Bronchial epithelial cell (primary cell): ENCODE measurements around the gene AUTS2. TPM values are rescaled to one million over a fixed set of nuclear protein-coding genes. Genes with fewer than 3 reads are reported as not detected.

ENCODE experiments used
- DNase-seq: peaks from one replicate; pipeline ENCODE4 v3.0.0-alpha.2; 2010; ENCODE audit warnings: low read depth
- FAIRE-seq: peaks from 2 replicates; lab custom pipeline; 2011; peaks lifted over from hg19 to GRCh38; lab: Jason Lieb, UNC
- H3K27me3 ChIP-seq: 2 replicates; pipeline ENCODE4 v1.5.1; 2011; ENCODE audit warnings: low read length; ENCODE audit not compliant: control insufficient read depth, insufficient read depth
- H3K36me3 ChIP-seq: 2 replicates; pipeline ENCODE4 v1.5.1; 2011; ENCODE audit warnings: low read length; ENCODE audit not compliant: control insufficient read depth, insufficient read depth
- H3K4me3 ChIP-seq: 2 replicates; pipeline ENCODE4 v1.5.1; 2011; ENCODE audit warnings: mild to moderate bottlenecking, low read depth, low read length, control low read depth
- total RNA-seq: library from RNA; depleted of rRNA; stranded (reverse); fragments of >200 nt; gene quantifications from 2 replicates; pipeline ENCODE4 v1.2.1, GENCODE V29; 2014
- TF ChIP-seq, protein P1 (sequence below): IDR thresholded peaks from 2 replicates; pipeline ENCODE4 v1.5.1; 2011; ENCODE audit warnings: mild to moderate bottlenecking, moderate library complexity, low read length, control low read depth, inconsistent platforms; ENCODE audit not compliant: insufficient read depth, severe bottlenecking

AUTS2 gene
- total RNA-seq, 1 donor from 2014 or later: 9.5 TPM

DNA sequence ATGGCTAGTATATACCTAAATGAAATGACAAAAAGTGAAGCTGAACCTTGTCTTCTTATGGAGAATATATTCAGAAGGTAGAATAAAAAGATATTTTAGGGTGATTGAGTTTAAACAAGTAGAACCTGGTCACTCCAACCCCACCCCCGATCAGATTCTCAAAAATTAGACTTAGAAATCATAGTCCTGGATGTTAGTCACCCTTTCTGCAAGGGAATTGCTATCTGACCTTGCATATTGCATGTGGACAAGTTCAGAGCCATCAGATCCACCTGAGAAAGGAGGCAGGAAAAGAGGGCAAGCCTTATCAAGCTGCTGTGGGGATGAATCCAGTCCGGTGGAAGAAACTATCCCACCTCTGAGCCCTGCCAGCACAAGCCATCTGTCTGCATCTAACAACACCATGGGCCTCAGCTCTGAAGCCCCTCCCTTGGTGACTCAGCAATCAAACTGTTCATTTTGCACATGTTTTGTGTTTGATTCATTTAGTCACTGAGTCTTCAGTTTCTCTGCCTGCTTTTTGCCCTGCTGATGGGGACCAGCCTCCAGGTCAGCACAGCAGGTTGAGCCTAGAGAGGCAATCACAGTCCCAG, 727.3 kb downstream of the AUTS2 start:
- peak; percentile 92 for DNase-seq
- Histone ChIP-seq H3K4me3 (no peak overlapping the region), H3K27me3 (no peaks in the 10 kb centered on the region), H3K36me3 (no peaks in the 10 kb centered on the region)
- TF ChIP-seq, protein P1, sequence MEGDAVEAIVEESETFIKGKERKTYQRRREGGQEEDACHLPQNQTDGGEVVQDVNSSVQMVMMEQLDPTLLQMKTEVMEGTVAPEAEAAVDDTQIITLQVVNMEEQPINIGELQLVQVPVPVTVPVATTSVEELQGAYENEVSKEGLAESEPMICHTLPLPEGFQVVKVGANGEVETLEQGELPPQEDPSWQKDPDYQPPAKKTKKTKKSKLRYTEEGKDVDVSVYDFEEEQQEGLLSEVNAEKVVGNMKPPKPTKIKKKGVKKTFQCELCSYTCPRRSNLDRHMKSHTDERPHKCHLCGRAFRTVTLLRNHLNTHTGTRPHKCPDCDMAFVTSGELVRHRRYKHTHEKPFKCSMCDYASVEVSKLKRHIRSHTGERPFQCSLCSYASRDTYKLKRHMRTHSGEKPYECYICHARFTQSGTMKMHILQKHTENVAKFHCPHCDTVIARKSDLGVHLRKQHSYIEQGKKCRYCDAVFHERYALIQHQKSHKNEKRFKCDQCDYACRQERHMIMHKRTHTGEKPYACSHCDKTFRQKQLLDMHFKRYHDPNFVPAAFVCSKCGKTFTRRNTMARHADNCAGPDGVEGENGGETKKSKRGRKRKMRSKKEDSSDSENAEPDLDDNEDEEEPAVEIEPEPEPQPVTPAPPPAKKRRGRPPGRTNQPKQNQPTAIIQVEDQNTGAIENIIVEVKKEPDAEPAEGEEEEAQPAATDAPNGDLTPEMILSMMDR: no peak
- FAIRE-seq: peak; percentile 76

DNA sequence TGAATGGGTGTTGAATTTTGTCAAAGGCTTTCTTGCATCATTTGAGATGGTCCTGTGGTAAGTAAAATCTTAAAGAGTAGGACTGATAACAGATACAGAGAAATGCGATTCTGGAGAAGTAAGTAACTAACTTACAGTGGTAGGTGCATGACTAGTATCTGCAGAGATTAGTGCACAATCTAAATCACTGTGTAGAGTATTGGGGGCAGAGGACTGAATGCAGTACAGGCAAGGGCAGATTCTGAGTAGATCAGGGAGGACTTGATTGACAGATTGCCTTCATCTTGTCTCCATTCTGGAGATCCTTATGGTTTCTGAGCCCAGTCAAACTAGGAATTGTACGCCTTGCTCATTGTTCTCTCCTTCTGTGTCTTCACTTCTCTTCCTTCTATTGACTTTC, 736.0 kb downstream of the AUTS2 start:
- FAIRE-seq (no peak), DNase-seq (no peak)
- H3K4me3 ChIP-seq: no peak overlapping the region
- H3K36me3 ChIP-seq: no peaks in the 10 kb centered on the region
- TF ChIP-seq, protein P1: no peak
- no peaks in the 10 kb centered on the region for H3K27me3 ChIP-seq

DNA sequence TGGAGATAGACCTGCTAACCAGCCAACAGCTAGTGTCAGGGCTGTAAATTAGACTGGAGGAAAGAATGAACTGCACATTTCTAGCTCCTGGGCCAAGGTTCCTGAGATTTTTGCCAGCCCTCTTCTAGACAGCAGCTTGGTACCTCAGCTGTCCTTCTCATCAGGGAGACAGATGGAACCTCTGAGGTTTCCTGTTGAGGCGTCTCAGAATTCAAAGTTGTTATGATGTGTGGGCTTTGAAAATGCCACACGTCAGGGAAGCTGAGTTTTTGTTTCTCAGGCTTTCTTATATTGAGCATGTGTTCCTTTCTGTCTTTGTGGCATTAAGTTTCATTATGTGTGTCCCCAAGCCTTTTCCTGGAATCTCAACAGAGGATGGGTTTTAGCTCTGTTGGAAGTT, 736.6 kb downstream of the AUTS2 start:
- TF ChIP-seq, protein P1: no peak

DNA sequence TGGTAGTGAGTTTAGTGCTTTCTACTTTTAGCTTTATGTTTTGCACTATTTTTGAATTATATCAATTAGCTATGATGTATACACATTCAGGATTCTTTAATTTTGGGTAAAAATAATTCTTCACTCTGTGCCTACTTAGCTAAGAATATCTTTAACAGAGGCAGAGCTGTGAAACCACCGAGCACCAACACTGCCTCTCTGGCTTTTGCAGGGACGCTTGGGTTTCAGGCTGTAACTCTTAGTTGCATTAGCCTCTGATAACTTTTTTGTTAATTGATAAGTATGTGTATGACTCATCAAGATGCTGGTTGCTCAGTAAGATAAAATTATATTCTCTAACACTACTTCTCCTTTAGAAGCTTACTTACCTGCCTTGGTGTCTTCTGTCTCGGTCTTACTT, 738.3 kb downstream of the AUTS2 start:
- DNase-seq: no peak
- no peaks in the 10 kb centered on the region for H3K36me3 ChIP-seq
- TF ChIP-seq, protein P1: no peak
- no peaks in the 10 kb centered on the region for H3K27me3 ChIP-seq
- no peak for FAIRE-seq
- no peak overlapping the region for H3K4me3 ChIP-seq

More for the DNA sequence above, 736.6 kb downstream of the AUTS2 start:
- DNase-seq: no peak
- no peaks in the 10 kb centered on the region for H3K36me3 ChIP-seq
- FAIRE-seq: no peak
- no peaks in the 10 kb centered on the region for H3K27me3 ChIP-seq
- no peak overlapping the region for H3K4me3 ChIP-seq

DNA sequence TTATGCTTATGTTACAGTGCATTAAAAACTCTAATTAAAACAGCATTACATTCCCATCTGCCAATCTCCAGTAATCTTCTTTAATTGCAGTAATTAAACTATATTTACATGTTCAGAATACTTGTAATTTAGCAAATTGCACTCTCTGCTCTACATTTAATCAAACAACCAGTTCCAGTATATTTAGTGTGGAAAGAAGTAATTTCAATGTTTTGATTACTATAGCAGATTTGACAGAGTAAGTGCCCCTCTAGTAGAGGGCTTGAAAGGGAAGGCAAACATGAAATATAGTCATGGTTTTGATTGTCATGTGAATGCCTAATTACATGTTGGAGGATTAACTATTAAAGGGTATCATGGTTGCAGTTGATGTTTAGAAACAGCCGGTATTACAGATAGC, 739.7 kb downstream of the AUTS2 start:
- Histone ChIP-seq H3K4me3 (no peak overlapping the region), H3K27me3 (no peaks in the 10 kb centered on the region), H3K36me3 (no peaks in the 10 kb centered on the region)
- TF ChIP-seq, protein P1: no peak
- FAIRE-seq (no peak), DNase-seq (no peak)

DNA sequence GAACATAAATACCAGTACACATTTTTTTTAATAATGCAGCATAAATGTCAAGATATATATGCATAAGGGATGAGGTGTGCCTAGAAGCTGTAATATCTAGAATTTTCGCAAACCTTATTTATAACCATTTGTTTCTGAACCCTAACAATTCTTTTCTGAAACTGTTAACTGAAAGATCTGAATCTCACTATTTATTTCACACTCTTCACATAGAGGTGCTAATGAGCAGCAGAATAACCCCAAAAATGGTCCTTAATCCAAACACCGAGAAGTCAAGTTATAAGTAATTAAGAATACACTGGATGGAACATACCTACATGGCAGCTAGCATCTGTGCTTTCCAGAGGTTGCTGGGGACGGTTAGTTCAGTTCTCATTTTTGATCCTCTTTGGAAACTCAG, 742.0 kb downstream of the AUTS2 start:
- FAIRE-seq (no peak), DNase-seq (no peak)
- H3K36me3 ChIP-seq: no peaks in the 10 kb centered on the region
- no peaks in the 10 kb centered on the region for H3K27me3 ChIP-seq
- no peak overlapping the region for H3K4me3 ChIP-seq
- TF ChIP-seq, protein P1: no peak
